A673 (cell line): ENCODE measurements around the gene AMBRA1. TPM values are rescaled to one million over a fixed set of nuclear protein-coding genes. Genes with fewer than 3 reads are reported as not detected.

ENCODE experiments used
- BruUV-seq: library from RNA; stranded (reverse); fragments of 400-500 nt; replicated peaks from 2 replicates; lab custom pipeline; 2021; lab: Mats Ljungman, UMichigan
- CTCF ChIA-PET: fragments of 300-600 bp; sonication (Branson Sonifier 250); formaldehyde crosslinking; loops from one replicate; lab custom pipeline; 2022; ENCODE audit warnings: antibody characterized with exemption; lab: Charles Lee
- POLR2A ChIA-PET: fragments of 300-600 bp; sonication (Branson Sonifier 250); formaldehyde crosslinking; loops from one replicate; lab custom pipeline; 2022; ENCODE audit warnings: antibody characterized with exemption; ENCODE audit not compliant: low non-redundant PET; lab: Charles Lee
- DNase-seq: peaks from one replicate; pipeline ENCODE4 v3.0.0-alpha.2; 2015; ENCODE audit warnings: low spot score
- H3K27ac ChIP-seq: fragments of 200-600 bp; sonication (generic); 2 replicates; pipeline ENCODE4 v1.5.1; 2016; ENCODE audit warnings: mixed run types, low read depth, mild to moderate bottlenecking, mixed read lengths, antibody characterized with exemption, low read length; ENCODE audit not compliant: poor library complexity, severe bottlenecking
- H3K27me3 ChIP-seq: fragments of 200-600 bp; sonication (generic); replicated peaks from 2 replicates; pipeline ENCODE4 v1.6.1; 2017; ENCODE audit warnings: mixed run types, low read depth, mild to moderate bottlenecking, mixed read lengths, antibody characterized with exemption, low read length; ENCODE audit not compliant: insufficient read depth, poor library complexity
- H3K36me3 ChIP-seq: fragments of 200-600 bp; sonication (generic); 2 replicates; pipeline ENCODE4 v1.6.1; 2016; ENCODE audit warnings: mixed run types, mild to moderate bottlenecking, mixed read lengths, antibody characterized with exemption, low read length; ENCODE audit not compliant: insufficient read depth, poor library complexity, severe bottlenecking
- H3K4me1 ChIP-seq: fragments of 200-600 bp; sonication (generic); 2 replicates; pipeline ENCODE4 v1.6.1; 2017; ENCODE audit warnings: mixed run types, mild to moderate bottlenecking, mixed read lengths, antibody characterized with exemption, low read length; ENCODE audit not compliant: insufficient read depth, poor library complexity, severe bottlenecking
- H3K4me3 ChIP-seq: fragments of 200-600 bp; sonication (generic); 2 replicates; pipeline ENCODE4 v1.5.1; 2016; ENCODE audit warnings: low read depth, mixed run types, mild to moderate bottlenecking, mixed read lengths, low read length; ENCODE audit not compliant: poor library complexity, severe bottlenecking
- H3K9me3 ChIP-seq: fragments of 200-600 bp; sonication (generic); 2 replicates; pipeline ENCODE4 v1.6.1; 2016; ENCODE audit warnings: mixed run types, low read depth, mild to moderate bottlenecking, mixed read lengths, antibody characterized with exemption, low read length; ENCODE audit not compliant: poor library complexity, severe bottlenecking
- CTCF ChIP-seq: fragments of 300-800, 200-600 bp; sonication (generic); conservative IDR thresholded peaks from 2 replicates; pipeline ENCODE4 v1.5.1; 2017; ENCODE audit warnings: low read depth, mild to moderate bottlenecking, antibody characterized with exemption, low read length, moderate library complexity, mixed read lengths
- EZH2 ChIP-seq: fragments of 200-600 bp; sonication (generic); IDR thresholded peaks from 2 replicates; pipeline ENCODE4 v1.6.1; 2017; ENCODE audit warnings: borderline replicate concordance, low read depth, mild to moderate bottlenecking, mixed read lengths, antibody characterized with exemption, low read length; ENCODE audit not compliant: poor library complexity, severe bottlenecking
- intact Hi-C: fragments of 100-400 bp; cut with micrococcal nuclease; formaldehyde crosslinking; loops from one replicate; pipeline ENCODE4 v1.10.0; 2022; ENCODE audit not compliant: unreplicated experiment
- total RNA-seq: library from RNA; stranded (reverse); gene quantifications from 2 replicates; pipeline ENCODE4 v1.2.3, GENCODE V29; 2021

AMBRA1 gene
- total RNA-seq, 1 experiment from 2014 or later: 78.1 TPM

- peaks cover 3% of the 10 kb centered on the region for H3K36me3 ChIP-seq
- H3K4me3 ChIP-seq: no peak overlapping the region
- peaks cover 39% of the 10 kb centered on the region for H3K4me1 ChIP-seq
- intact Hi-C loops: loop anchor here (10.0 kb wide), 3 partner anchors 338 to 968 kb away; partner anchors contain the start of gene MYBPC3
- DNase-seq: no peak
- BruUV-seq: no TSS peak
- ChIA-PET CTCF (interaction anchor here (0.5 kb wide), 1 partner anchor 20 kb away, joined by 4 read pairs; no protein-coding TSS in a partner anchor), POLR2A (no interaction called here)
- H3K27me3 ChIP-seq: peaks cover 41% of the 10 kb centered on the region
- TF ChIP-seq CTCF: no peak
- no peak for TF ChIP-seq EZH2
- H3K27ac ChIP-seq: no peak overlapping the region
- H3K9me3 ChIP-seq: no peaks in the 10 kb centered on the region
Measured at GRCh38 chr11:46386674-46387073, 207.1 kb downstream of the AMBRA1 start.

DNA sequence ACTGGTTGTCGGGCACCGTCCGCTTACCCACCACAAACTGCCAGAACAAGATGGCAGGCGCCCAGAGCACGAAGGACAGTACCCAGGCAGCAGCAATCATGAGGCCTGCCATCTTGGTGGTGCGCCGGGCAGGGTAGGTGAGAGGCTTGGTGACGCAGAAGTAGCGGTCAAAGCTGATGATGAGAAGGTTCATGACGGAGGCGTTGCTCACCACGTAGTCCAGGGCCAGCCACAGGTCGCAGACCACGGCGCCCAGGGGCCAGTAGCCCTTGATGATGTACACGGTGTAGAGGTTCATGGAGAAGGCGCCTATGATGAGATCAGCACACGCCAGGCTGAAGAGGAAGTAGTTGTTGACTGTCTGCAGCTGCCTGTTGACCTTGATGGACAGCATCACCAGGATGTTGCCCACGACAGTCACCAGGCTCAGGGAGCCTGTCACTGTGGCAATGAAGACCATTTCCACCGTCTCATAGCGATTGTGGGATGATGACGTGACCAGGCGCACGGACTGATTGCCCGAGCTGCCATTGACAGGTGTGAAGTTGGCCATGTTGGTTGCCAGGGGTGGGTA lies 207.7 kb downstream of the AMBRA1 start:
- Histone ChIP-seq H3K4me3 (no peak overlapping the region), H3K27me3 (peaks cover 36% of the 10 kb centered on the region), H3K9me3 (no peaks in the 10 kb centered on the region), H3K36me3 (peaks cover 3% of the 10 kb centered on the region), H3K4me1 (peaks cover 41% of the 10 kb centered on the region), H3K27ac (no peak overlapping the region)
- DNase-seq: no peak
- ChIA-PET CTCF (no interaction called here), POLR2A (no interaction called here)
- intact Hi-C loops: loop anchor here (10.0 kb wide), 3 partner anchors 339 to 969 kb away; partner anchors contain the start of gene MYBPC3
- TF ChIP-seq EZH2 (no peak), CTCF (no peak)
- no TSS peak for BruUV-seq

DNA sequence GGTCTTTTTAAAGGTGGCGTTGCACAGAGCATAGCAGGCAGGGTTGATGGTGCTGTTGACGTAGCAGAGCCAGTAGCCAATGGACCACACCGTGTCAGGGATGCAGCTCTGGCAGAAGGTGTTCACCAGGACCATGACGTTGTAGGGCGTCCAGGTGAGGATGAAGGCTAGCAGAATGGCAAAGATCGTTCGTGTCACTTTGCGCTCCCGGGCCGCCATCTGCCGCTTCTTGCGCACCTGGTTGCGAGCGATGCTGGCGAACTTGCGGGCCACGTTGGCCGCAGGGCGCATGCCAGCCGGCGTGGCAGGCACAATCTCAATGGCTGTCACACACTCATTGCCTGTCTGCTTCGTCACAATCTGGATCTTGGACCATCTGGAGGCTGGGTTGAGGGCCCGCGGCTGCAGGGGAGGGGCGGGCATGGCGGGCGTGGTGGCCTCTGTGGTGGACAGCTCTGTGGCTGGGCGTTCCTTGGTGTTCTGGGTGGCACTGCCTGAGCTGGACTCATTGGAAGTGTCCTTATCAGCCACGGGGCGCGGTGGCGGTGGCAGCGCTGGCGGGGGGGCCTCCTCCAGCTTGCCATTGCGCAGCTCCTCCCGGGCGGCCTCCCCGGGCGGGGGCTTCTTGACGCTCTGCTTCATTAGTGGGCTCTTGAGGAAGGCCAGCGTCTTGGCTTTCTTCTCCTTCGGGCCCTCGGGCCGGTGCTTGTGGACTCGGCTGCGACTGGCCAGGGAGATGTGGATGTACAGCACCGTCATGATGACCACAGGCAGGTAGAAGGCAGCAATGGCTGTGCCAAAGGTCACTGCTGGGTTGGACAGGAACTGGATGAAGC lies 208.4 kb downstream of the AMBRA1 start:
- Histone ChIP-seq H3K4me1 (peaks cover 42% of the 10 kb centered on the region), H3K9me3 (no peaks in the 10 kb centered on the region), H3K4me3 (no peak overlapping the region), H3K27me3 (peaks cover 29% of the 10 kb centered on the region), H3K36me3 (peaks cover 3% of the 10 kb centered on the region), H3K27ac (no peak overlapping the region)
- CTCF ChIA-PET: no interaction called here
- no peak for TF ChIP-seq EZH2
- TF ChIP-seq CTCF: no peak
- BruUV-seq: no TSS peak
- intact Hi-C loops: loop anchor here (10.0 kb wide), 3 partner anchors 339 to 969 kb away; partner anchors contain the start of gene MYBPC3
- POLR2A ChIA-PET: no interaction called here
- DNase-seq: no peak
